Measurements from ENCODE around the gene SEC22A.

SEC22A gene

DNA sequence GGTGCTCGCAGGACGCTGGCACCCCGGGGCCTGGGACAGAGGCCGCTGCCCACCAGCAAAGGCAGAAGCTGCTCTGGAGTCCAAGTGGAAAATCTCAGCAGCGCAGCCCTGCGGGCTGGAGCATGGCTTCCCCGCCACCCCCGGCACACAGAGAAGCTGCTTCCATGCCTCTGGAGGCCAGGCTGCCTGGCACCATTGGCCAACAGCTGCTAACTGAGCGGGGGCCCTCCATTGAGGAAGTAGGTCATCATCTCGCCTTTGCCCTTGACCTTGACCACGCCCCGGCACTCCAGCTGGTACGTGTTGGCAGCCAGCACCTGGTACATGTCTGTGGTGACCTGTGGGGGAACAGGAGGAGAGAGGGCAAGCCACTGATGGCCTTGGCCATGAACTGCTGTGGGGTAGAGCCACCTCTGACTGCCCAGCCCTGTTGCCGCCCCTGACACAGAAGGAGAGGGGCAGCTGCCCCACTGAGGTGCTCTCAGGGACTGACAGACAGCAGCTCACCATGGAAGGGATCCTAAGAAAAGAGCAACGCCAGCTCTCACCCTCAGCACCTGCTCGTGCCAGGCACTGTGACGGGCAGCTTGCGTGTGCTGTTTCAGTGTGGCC, 82.8 kb downstream of the SEC22A start:
- H3K27ac ChIP-seq = no peak overlapping the region
- TF ChIP-seq, protein P1, sequence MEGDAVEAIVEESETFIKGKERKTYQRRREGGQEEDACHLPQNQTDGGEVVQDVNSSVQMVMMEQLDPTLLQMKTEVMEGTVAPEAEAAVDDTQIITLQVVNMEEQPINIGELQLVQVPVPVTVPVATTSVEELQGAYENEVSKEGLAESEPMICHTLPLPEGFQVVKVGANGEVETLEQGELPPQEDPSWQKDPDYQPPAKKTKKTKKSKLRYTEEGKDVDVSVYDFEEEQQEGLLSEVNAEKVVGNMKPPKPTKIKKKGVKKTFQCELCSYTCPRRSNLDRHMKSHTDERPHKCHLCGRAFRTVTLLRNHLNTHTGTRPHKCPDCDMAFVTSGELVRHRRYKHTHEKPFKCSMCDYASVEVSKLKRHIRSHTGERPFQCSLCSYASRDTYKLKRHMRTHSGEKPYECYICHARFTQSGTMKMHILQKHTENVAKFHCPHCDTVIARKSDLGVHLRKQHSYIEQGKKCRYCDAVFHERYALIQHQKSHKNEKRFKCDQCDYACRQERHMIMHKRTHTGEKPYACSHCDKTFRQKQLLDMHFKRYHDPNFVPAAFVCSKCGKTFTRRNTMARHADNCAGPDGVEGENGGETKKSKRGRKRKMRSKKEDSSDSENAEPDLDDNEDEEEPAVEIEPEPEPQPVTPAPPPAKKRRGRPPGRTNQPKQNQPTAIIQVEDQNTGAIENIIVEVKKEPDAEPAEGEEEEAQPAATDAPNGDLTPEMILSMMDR (IDR thresholded peaks at IDR 0.05) = no peak
- TF ChIP-seq ZFX (IDR thresholded peaks at IDR 0.05; ENCODE audit: borderline replicate concordance) = no peak

DNA sequence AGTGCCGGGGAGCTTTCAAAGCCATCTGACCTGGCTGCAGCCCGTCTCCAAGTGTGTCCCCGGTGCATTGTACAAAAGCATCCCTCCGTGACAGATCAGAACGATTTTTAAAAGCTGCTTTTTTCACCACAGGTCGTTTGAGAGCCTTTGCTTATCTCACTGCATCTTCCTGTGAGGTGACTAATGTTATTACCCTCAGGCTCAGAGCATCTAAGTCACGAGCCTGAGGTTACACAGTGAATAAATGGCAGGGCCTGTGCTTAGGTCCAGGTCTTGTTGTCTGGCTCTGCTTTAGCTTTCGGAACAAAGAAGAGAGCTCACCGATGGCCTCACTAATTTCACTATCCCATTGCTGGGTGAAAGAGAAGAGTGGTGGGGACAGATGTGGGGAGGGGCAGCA, 83.3 kb downstream of the SEC22A start:
- no peak for TF ChIP-seq ZFX (IDR thresholded peaks at IDR 0.05; ENCODE audit: borderline replicate concordance)
- TF ChIP-seq, protein P1 (IDR thresholded peaks at IDR 0.05) = no peak
- H3K27ac ChIP-seq = no peak overlapping the region

DNA sequence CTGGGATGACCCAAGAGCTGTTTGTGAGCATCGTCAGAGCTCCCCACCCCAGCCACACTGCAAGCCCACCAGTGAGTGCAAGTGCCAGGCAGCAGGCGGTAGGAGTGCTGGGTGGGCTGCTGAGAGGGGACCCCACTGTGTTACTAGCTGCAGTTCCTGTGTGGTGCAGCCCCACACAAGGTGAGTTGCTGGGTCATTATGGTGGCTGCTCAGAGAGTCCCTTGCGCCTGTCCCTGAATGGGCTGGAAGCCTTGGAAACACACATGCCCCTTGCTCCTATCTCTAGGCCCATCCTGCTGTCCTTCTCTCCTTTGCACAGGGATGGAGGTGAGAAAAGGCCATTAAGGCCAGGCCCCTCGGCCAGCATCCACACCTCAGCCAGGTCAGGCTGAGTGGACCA, 83.7 kb downstream of the SEC22A start:
- H3K27ac ChIP-seq = no peak overlapping the region

DNA sequence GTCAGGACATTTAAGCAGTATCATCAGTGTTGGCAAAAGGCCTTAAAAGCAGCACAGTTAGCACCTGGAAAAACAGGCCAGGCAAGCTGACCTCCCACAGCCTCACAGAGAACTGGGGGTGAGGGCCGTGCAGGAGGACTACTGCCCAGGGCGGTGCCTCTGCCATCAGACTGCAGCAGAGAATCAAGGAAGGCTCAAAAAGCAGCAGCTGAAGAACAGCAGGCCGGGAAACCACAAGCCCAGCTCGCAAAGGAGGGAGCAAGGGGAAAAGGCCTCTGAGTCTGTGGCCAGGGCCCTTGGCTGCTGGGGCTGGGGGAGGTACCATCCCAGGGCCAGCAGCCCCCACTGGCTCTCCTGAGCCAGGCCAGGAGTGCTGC, 84.2 kb downstream of the SEC22A start:
- no peak overlapping the region for H3K27ac ChIP-seq
- TF ChIP-seq, protein P1 (IDR thresholded peaks at IDR 0.05) = no peak
- TF ChIP-seq ZFX (IDR thresholded peaks at IDR 0.05; ENCODE audit: borderline replicate concordance) = no peak

More for the DNA sequence above, 83.7 kb downstream of the SEC22A start:
- no peak for TF ChIP-seq ZFX (IDR thresholded peaks at IDR 0.05; ENCODE audit: borderline replicate concordance)
- TF ChIP-seq, protein P1 (IDR thresholded peaks at IDR 0.05) = no peak

DNA sequence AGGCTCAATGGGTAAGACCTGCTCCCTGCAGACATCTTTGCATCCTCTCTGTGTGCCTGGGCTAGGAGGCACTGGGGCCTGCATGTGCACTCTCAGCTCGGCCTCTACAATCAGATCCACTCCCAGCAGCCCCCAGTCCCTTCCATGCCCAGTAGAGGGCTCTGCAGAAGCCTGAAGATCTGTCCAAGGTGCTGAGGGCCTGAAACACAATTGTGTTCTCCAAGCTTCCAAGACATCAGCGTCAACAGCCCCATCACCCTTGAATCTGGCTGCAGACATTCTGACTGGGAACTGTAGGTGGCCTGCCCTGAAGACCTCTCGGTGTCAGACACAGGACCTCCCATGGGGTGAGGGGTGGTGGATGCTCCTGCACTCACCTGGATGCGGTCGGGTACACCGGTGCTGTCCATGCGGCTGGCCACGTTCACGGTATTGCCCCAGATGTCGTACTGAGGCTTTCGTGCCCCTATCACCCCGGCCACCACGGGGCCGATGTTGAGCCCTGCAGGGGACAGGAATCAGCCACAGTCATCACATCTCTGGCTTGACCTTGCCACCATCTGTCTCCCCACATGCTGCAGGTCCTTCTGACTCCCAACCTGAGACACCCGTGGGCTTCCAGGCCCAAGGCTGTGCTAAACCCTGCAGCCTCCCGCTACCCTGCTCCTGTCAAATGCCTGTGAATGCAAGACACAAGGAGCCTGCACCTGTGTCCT, 84.7 kb downstream of the SEC22A start:
- TF ChIP-seq ZFX (IDR thresholded peaks at IDR 0.05; ENCODE audit: borderline replicate concordance) = no peak
- TF ChIP-seq, protein P1 (IDR thresholded peaks at IDR 0.05) = peak; percentile 76
- no peak overlapping the region for H3K27ac ChIP-seq

DNA sequence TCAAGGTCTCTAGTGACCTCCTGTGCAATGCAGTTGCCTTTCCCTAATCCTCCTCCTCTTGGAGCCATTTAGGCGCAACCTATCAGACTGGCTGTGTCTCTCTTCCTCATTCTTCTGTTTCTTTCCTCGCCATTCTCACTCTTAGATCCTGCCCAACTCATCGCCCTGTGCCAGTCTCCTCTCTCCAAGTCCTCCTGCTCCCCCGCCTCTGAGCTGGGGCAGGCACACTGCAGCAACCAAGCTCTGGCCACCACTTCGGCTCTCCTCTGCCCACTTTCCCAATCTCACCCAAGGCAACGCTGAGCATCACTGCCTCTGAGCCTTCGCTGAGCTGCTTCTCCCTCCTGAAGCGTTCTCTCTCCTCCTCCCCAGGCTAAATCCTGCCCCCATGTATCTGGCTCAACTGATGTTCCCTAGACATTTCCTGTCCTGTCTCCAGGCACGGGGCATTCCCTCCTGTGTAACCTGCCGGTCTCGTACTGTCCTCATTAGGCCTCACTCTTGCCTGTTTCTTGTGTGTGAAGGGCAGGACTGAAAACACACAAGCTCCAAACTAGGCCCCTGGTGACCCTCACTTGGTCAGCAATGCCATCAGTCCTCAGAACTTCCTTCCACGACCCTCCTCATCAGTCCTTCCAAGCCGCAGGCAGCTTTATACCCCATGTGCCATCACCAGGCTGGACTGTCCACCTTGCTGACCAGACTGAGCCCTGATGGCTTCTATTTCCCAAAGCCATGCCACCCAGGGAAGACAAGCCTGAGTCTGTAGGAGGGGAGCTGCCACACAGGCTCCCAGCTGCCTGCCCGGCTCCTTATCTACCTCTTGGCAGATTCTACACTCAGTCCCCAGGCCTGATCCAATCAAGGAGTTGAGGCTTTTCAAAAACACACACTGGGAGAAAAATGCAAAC, 85.6 kb downstream of the SEC22A start:
- no peak overlapping the region for H3K27ac ChIP-seq
- no peak for TF ChIP-seq ZFX (IDR thresholded peaks at IDR 0.05; ENCODE audit: borderline replicate concordance)
- TF ChIP-seq, protein P1 (IDR thresholded peaks at IDR 0.05) = no peak

Data from 22Rv1 (cell line).